ENCODE measurements around the gene SLC8B1.

The SLC8B1 gene

GRCh38 chr12:113334786-113335539 is at the start of gene SLC8B1:
Gene SLC8B1 (minus strand): TSS chr12:113335109. CDS start chr12:113332878, 2,231 bp downstream.
- peak; percentile 84 for DNase-seq

- no peak for DNase-seq
Measured at GRCh38 chr12:113382206-113382605, 47.3 kb upstream of the SLC8B1 start.

- no peak for DNase-seq
Measured at GRCh38 chr12:113381220-113381619, 46.3 kb upstream of the SLC8B1 start.

GRCh38 chr12:113378291-113378690 is 43.4 kb upstream of the SLC8B1 start:
- no peak for DNase-seq

GRCh38 chr12:113374823-113375428 is 40.0 kb upstream of the SLC8B1 start:
- no peak for DNase-seq

- DNase-seq, result no peak
Measured at GRCh38 chr12:113373969-113374368, 39.1 kb upstream of the SLC8B1 start.

GRCh38 chr12:113373440-113373839 is 38.5 kb upstream of the SLC8B1 start:
- no peak for DNase-seq

- DNase-seq, result no peak
Measured at GRCh38 chr12:113372371-113372770, 37.5 kb upstream of the SLC8B1 start.

GRCh38 chr12:113371808-113372207 is 36.9 kb upstream of the SLC8B1 start:
- no peak for DNase-seq

- DNase-seq, result no peak
Measured at GRCh38 chr12:113370923-113371682, 36.2 kb upstream of the SLC8B1 start.

GRCh38 chr12:113369391-113369985 is 34.6 kb upstream of the SLC8B1 start:
- DNase-seq, result no peak

GRCh38 chr12:113368331-113368730 is 33.4 kb upstream of the SLC8B1 start:
- no peak for DNase-seq

GRCh38 chr12:113366827-113367226 is 31.9 kb upstream of the SLC8B1 start:
- no peak for DNase-seq

GRCh38 chr12:113365639-113366395 is 30.9 kb upstream of the SLC8B1 start:
- no peak for DNase-seq

- DNase-seq, result no peak
Measured at GRCh38 chr12:113364698-113365097, 29.8 kb upstream of the SLC8B1 start.

GRCh38 chr12:113361574-113362370 is 26.9 kb upstream of the SLC8B1 start:
- no peak for DNase-seq

- DNase-seq, result no peak
Measured at GRCh38 chr12:113359939-113360748, 25.2 kb upstream of the SLC8B1 start.

- no peak for DNase-seq
Measured at GRCh38 chr12:113359133-113359938, 24.4 kb upstream of the SLC8B1 start.

- peak; percentile 96 for DNase-seq
Measured at GRCh38 chr12:113358381-113359132, 23.6 kb upstream of the SLC8B1 start, which contains the start of gene PLBD2. Gene PLBD2 (plus strand): TSS chr12:113358587. CDS start chr12:113358601, 14 bp downstream.

All from CD4-positive, alpha-beta T cell treated with Interleukin-15 for 1 hour (primary cell).